Choroid plexus epithelial cell (primary cell): Measurements from ENCODE around the gene WNT1.

ENCODE experiments used
- DNase-seq: peaks from one replicate; pipeline ENCODE4 v3.0.0-alpha.2; 2010; ENCODE audit warnings: low read depth
- H3K4me3 ChIP-seq: 2 replicates; pipeline ENCODE4 v1.5.1; 2011; ENCODE audit warnings: low read depth, mild to moderate bottlenecking, control low read depth, low read length, moderate library complexity
- CTCF ChIP-seq: conservative IDR thresholded peaks from 2 replicates; pipeline ENCODE4 v1.5.1; 2011; ENCODE audit warnings: low read depth, mild to moderate bottlenecking, control low read depth, inconsistent platforms, low read length, moderate library complexity

Gene WNT1

GRCh38 chr12:48996794-48997718 lies 18.9 kb downstream of the WNT1 start:
- H3K4me3 ChIP-seq, result peak overlapping the region; percentile 43
- DNase-seq, result peak; percentile 79
- TF ChIP-seq CTCF, result peak; percentile 93

- no peak for DNase-seq
These were observed 19.8 kb downstream of the WNT1 start for GRCh38 chr12:48997719-48998496.

GRCh38 chr12:48998497-48999353 lies 20.6 kb downstream of the WNT1 start:
- no peak for TF ChIP-seq CTCF
- H3K4me3 ChIP-seq, result peak overlapping the region; percentile 42
- DNase-seq, result no peak

More at GRCh38 chr12:48997719-48998496, 19.8 kb downstream of the WNT1 start:
- peak overlapping the region; percentile 42 for H3K4me3 ChIP-seq
- no peak for TF ChIP-seq CTCF

- DNase-seq, result peak; percentile 55
- peak; percentile 9 for TF ChIP-seq CTCF
- H3K4me3 ChIP-seq, result peak within 1 kb of the TSS; percentile 45
These were observed 21.4 kb downstream of the WNT1 start, which contains the start of gene DDN for GRCh38 chr12:48999371-49000131. Gene DDN (minus strand): TSS chr12:48999375. CDS start chr12:48999287, 88 bp downstream.

GRCh38 chr12:49000346-49000745 lies 22.2 kb downstream of the WNT1 start:
- TF ChIP-seq CTCF, result no peak
- no peak overlapping the region for H3K4me3 ChIP-seq
- no peak for DNase-seq

- no peak for DNase-seq
- TF ChIP-seq CTCF, result no peak
- no peak overlapping the region for H3K4me3 ChIP-seq
These were observed 30.8 kb downstream of the WNT1 start for GRCh38 chr12:49008943-49009342.
